Naive thymus-derived CD4-positive, alpha-beta T cell (primary cell): Measurements from ENCODE around the gene CENPX. TPM values are rescaled to one million over a fixed set of nuclear protein-coding genes. Genes with fewer than 3 reads are reported as not detected.

Experiments
- ATAC-seq: fragments of 150-1000 bp; cut with Tn5 transposase; 2 replicates; pipeline ENCODE4 v1.10.0; 2021; ENCODE audit warnings: mild to moderate bottlenecking, moderate library complexity
- CTCF ChIA-PET: fragments of 350-600 bp; sonication (Branson Sonifier 250); formaldehyde crosslinking; loops from one replicate; lab custom pipeline; 2021; ENCODE audit warnings: antibody characterized with exemption; lab: Charles Lee
- POLR2A ChIA-PET: fragments of 350-600 bp; sonication (Branson Sonifier 250); formaldehyde crosslinking; loops from one replicate; lab custom pipeline; 2021; ENCODE audit warnings: antibody characterized with exemption, inconsistent platforms; lab: Charles Lee
- DNase-seq, 9 donors: peaks; one replicate each; pipeline versions ENCODE4 v3.0.0 to v3.0.0-alpha.2; 2020 to 2022; ENCODE audit warnings: mixed read lengths in 1 of 9
- H3K27ac ChIP-seq: one replicate; pipeline ENCODE4 v1.7.0; 2013; ENCODE audit warnings: mild to moderate bottlenecking, low read depth, low read length, moderate library complexity
- H3K27me3 ChIP-seq, 2 donors: one replicate each; pipeline ENCODE4 v1.7.0; 2013; ENCODE audit warnings: low read length in 2 of 2, mild to moderate bottlenecking in 2 of 2, moderate library complexity in 2 of 2; ENCODE audit not compliant: control insufficient read depth in 2 of 2, insufficient read depth in 2 of 2
- H3K36me3 ChIP-seq, 3 experiments: 1 replicate in 2 of 3; 2 replicates in 1 of 3; pipeline ENCODE4 v1.7.0; 2013; ENCODE audit warnings: low read length in 3 of 3, mild to moderate bottlenecking in 3 of 3, moderate library complexity in 1 of 3; ENCODE audit not compliant: insufficient read depth in 3 of 3, control insufficient read depth in 2 of 3
- H3K4me1 ChIP-seq, 2 donors: one replicate each; pipeline ENCODE4 v1.7.0; 2013; ENCODE audit warnings: low read length in 2 of 2, mild to moderate bottlenecking in 2 of 2, moderate library complexity in 1 of 2; ENCODE audit not compliant: control insufficient read depth in 2 of 2, insufficient read depth in 2 of 2
- H3K4me3 ChIP-seq: 2 replicates; pipeline ENCODE4 v1.7.0; 2013; ENCODE audit warnings: mild to moderate bottlenecking, low read length
- H3K9me3 ChIP-seq, 3 experiments: 1 replicate in 2 of 3; 2 replicates in 1 of 3; pipeline ENCODE4 v1.7.0; 2013; ENCODE audit warnings: low read length in 3 of 3; ENCODE audit not compliant: control insufficient read depth in 2 of 3
- H3K27ac Mint-ChIP-seq, 9 donors: one replicate each; pipeline ENCODE4 v1.8.0; 2020 to 2022; ENCODE audit warnings: mixed read lengths in 9 of 9, mild to moderate bottlenecking in 8 of 9, moderate library complexity in 5 of 9, inconsistent platforms in 2 of 9
- H3K27me3 Mint-ChIP-seq, 5 donors: one replicate each; pipeline ENCODE4 v1.8.0; 2021 to 2022; ENCODE audit warnings: mixed read lengths in 5 of 5, mild to moderate bottlenecking in 1 of 5
- H3K36me3 Mint-ChIP-seq, 5 donors: one replicate each; pipeline ENCODE4 v1.8.0; 2020 to 2022; ENCODE audit warnings: mixed read lengths in 5 of 5, mild to moderate bottlenecking in 3 of 5, inconsistent platforms in 1 of 5
- H3K4me1 Mint-ChIP-seq, 7 donors: one replicate each; pipeline ENCODE4 v1.8.0; 2020 to 2022; ENCODE audit warnings: mixed read lengths in 7 of 7, mild to moderate bottlenecking in 3 of 7, inconsistent platforms in 1 of 7
- H3K4me3 Mint-ChIP-seq, 10 donors: one replicate each; pipeline ENCODE4 v1.8.0; 2020 to 2022; ENCODE audit warnings: mild to moderate bottlenecking in 10 of 10, mixed read lengths in 10 of 10, moderate library complexity in 6 of 10, inconsistent platforms in 2 of 10
- H3K9me3 Mint-ChIP-seq, 11 donors: one replicate each; pipeline ENCODE4 v1.8.0; 2020 to 2022; ENCODE audit warnings: mixed read lengths in 11 of 11, mild to moderate bottlenecking in 4 of 11, inconsistent platforms in 1 of 11, moderate library complexity in 1 of 11
- intact Hi-C, 2 donors: fragments of 100-400 bp; cut with micrococcal nuclease; formaldehyde crosslinking; loops; one replicate each; pipeline ENCODE4 v1.15.1; 2023
- polyA plus RNA-seq, 2 donors: library from polyadenylated mRNA; unstranded; fragments of 300-500 nt; fragmentation: Illumina TruSeq; gene quantifications; one replicate each; pipeline ENCODE4 v1.2.3, GENCODE V29; 2021
- total RNA-seq, 6 experiments: library from RNA in 5 of 6; stranded (reverse) in 5 of 6; gene quantifications; 1 replicate in 5 of 6; 2 replicates in 1 of 6; pipeline ENCODE4 v1.2.3 and lab custom pipeline; 2021 to 2026

Gene CENPX
- total RNA-seq (10 to 100 TPM; 25.5 to 71.8 (median 31.8) TPM), polyA plus RNA-seq (10 to 100 TPM; 62.3 to 72.7 TPM), total RNA-seq (lab: John Stamatoyannopoulos, UW) (9.6 reads per million, percentile 35 among the genes with 10 or more reads in this experiment)

- Mint-ChIP-seq H3K27ac (peak within 1 kb of the TSS in 6 of 9 donors; percentile 64 to 88 (median 76)), H3K4me3 (peak within 1 kb of the TSS; percentile 80 to 91 (median 84)), H3K27me3 (no peaks in the 10 kb centered on the region), H3K4me1 (peaks cover 5 to 28% (median 22%) of the 10 kb centered on the region in 7 donors), H3K9me3 (no peaks in the 10 kb centered on the region), H3K36me3 (peaks cover 0 to 2% (median 0%) of the 10 kb centered on the region in 5 donors)
- ChIA-PET CTCF (interaction anchor here (0.9 to 6.1 kb wide), 5 partner anchors 15 to 69 kb away, joined by 3 to 122 read pairs (median 4); partner anchors contain the start of genes DCXR and NOTUM), POLR2A (interaction anchor here (0.6 to 4.6 kb wide), 12 partner anchors 15 to 207 kb away, joined by 3 to 29 read pairs (median 5); partner anchors contain the start of genes DCXR, DUS1L, NOTUM and SLC16A3)
- H3K36me3 ChIP-seq: peaks cover 0 to 23% (median 0%) of the 10 kb centered on the region in 3 experiments
- H3K4me1 ChIP-seq: peaks cover 16 to 29% of the 10 kb centered on the region in 2 donors
- peak within 1 kb of the TSS; percentile 71 for H3K4me3 ChIP-seq
- H3K27ac ChIP-seq: peak within 1 kb of the TSS; percentile 65
- H3K27me3 ChIP-seq: no peaks in the 10 kb centered on the region
- no peak for ATAC-seq
- DNase-seq: no peak
- intact Hi-C loops: loop anchor here (1.0 to 5.0 kb wide), 7 partner anchors 54 to 730 kb away; partner anchors contain the start of genes MCRIP1 (in 2 of the 2), ALYREF (in 1 of the 2), ANAPC11 (in 1 of the 2) and HEXD (in 1 of the 2)
- no peaks in the 10 kb centered on the region for H3K9me3 ChIP-seq
Observed at GRCh38 chr17:82022310-82022980, at the start of gene CENPX. Gene CENPX, minus strand, starts transcription at chr17:82022878. Its CDS starts 17 bp downstream, at chr17:82022861.

GRCh38 chr17:82070611-82071010 lies 47.9 kb upstream of the CENPX start:
- ChIA-PET CTCF (no interaction called here), POLR2A (interaction anchor here (0.7 kb wide), 1 partner anchor 27 kb away, joined by 4 read pairs; no protein-coding TSS in a partner anchor)
- H3K4me1 Mint-ChIP-seq: peaks cover 0 to 12% (median 5%) of the 10 kb centered on the region in 7 donors
- peaks cover 8% of the 10 kb centered on the region in 2 donors for H3K4me1 ChIP-seq
- no peak overlapping the region for H3K4me3 ChIP-seq
- intact Hi-C loops: no loop called here
- H3K36me3 ChIP-seq: no peaks in the 10 kb centered on the region
- no peak for DNase-seq
- H3K36me3 Mint-ChIP-seq: no peaks in the 10 kb centered on the region
- no peak for ATAC-seq
- no peaks in the 10 kb centered on the region for H3K9me3 Mint-ChIP-seq
- H3K27me3 ChIP-seq: no peaks in the 10 kb centered on the region
- no peak overlapping the region for H3K27ac ChIP-seq
- H3K4me3 Mint-ChIP-seq: no peak overlapping the region
- H3K27me3 Mint-ChIP-seq: peaks cover 0 to 7% (median 0%) of the 10 kb centered on the region in 5 donors
- H3K27ac Mint-ChIP-seq: peak overlapping the region in 2 of 9 donors; percentile 17 to 51
- no peaks in the 10 kb centered on the region for H3K9me3 ChIP-seq

- intact Hi-C loops: loop anchor here (1.0 kb wide), 6 partner anchors 14 to 61 kb away; partner anchors contain the start of genes DCXR (in 1 of the 2), FASN (in 1 of the 2), GPS1 (in 1 of the 2) and LRRC45 (in 1 of the 2)
- ChIA-PET CTCF (interaction anchor here (0.6 kb wide), 1 partner anchor 479 kb away, joined by 3 read pairs; no protein-coding TSS in a partner anchor), POLR2A (interaction anchor here (0.6 to 3.9 kb wide), 13 partner anchors 13 to 382 kb away, joined by 3 to 54 read pairs (median 5); partner anchors contain the start of genes ARL16, CENPX, GPS1 and HGS)
- DNase-seq: peak; percentile 55 to 87 (median 71)
- ATAC-seq: peak; percentile 95
- H3K27ac Mint-ChIP-seq: peak within 1 kb of the TSS; percentile 86 to 95 (median 93)
- Histone ChIP-seq H3K9me3 (no peaks in the 10 kb centered on the region), H3K27me3 (no peaks in the 10 kb centered on the region), H3K36me3 (peaks cover 0 to 30% (median 4%) of the 10 kb centered on the region in 3 experiments), H3K27ac (peak within 1 kb of the TSS; percentile 86), H3K4me3 (peak within 1 kb of the TSS; percentile 66), H3K4me1 (peaks cover 8 to 27% of the 10 kb centered on the region in 2 donors)
- H3K36me3 Mint-ChIP-seq: no peaks in the 10 kb centered on the region
- H3K9me3 Mint-ChIP-seq: no peaks in the 10 kb centered on the region
- H3K4me3 Mint-ChIP-seq: peak within 1 kb of the TSS; percentile 73 to 91 (median 82)
- peaks cover 0 to 18% (median 10%) of the 10 kb centered on the region in 7 donors for H3K4me1 Mint-ChIP-seq
- no peaks in the 10 kb centered on the region for H3K27me3 Mint-ChIP-seq
Observed at GRCh38 chr17:82065638-82066303, 43.1 kb upstream of the CENPX start, which contains the start of gene DUS1L. Gene DUS1L, minus strand, starts transcription at chr17:82065804. Its CDS starts 745 bp downstream, at chr17:82065059.

- H3K27me3 Mint-ChIP-seq: no peaks in the 10 kb centered on the region
- H3K4me3 Mint-ChIP-seq: peak overlapping the region in 9 of 10 donors; percentile 25 to 81 (median 71)
- H3K9me3 ChIP-seq: no peaks in the 10 kb centered on the region
- no peaks in the 10 kb centered on the region for H3K9me3 Mint-ChIP-seq
- H3K36me3 Mint-ChIP-seq: peaks cover 0 to 1% (median 0%) of the 10 kb centered on the region in 5 donors
- ATAC-seq (peak; percentile 65), DNase-seq (peak in 1 of 9 donors; percentile 9)
- intact Hi-C loops: loop anchor here (1.0 kb wide), 6 partner anchors 14 to 61 kb away; partner anchors contain the start of genes DCXR (in 1 of the 2), FASN (in 1 of the 2), GPS1 (in 1 of the 2) and LRRC45 (in 1 of the 2)
- H3K27ac ChIP-seq: peak overlapping the region; percentile 86
- no peaks in the 10 kb centered on the region for H3K27me3 ChIP-seq
- peaks cover 8 to 27% of the 10 kb centered on the region in 2 donors for H3K4me1 ChIP-seq
- H3K4me1 Mint-ChIP-seq: peaks cover 0 to 18% (median 10%) of the 10 kb centered on the region in 7 donors
- CTCF ChIA-PET: interaction anchor here (0.6 to 1.0 kb wide), 2 partner anchors 28 to 479 kb away, joined by 3 read pairs; partner anchors contain the start of gene DCXR
- peak overlapping the region; percentile 62 for H3K4me3 ChIP-seq
- peaks cover 0 to 36% (median 4%) of the 10 kb centered on the region in 3 experiments for H3K36me3 ChIP-seq
- POLR2A ChIA-PET: interaction anchor here (1.1 to 3.9 kb wide), 7 partner anchors 13 to 227 kb away, joined by 5 to 54 read pairs (median 5); partner anchors contain the start of genes CENPX, GPS1, LRRC45 and RFNG
- H3K27ac Mint-ChIP-seq: peak overlapping the region in 5 of 9 donors; percentile 41 to 82 (median 60)
Observed at GRCh38 chr17:82065193-82065637, 42.5 kb upstream of the CENPX start.

GRCh38 chr17:82064433-82065192 lies 41.9 kb upstream of the CENPX start:
- CTCF ChIA-PET: interaction anchor here (1.0 kb wide), 1 partner anchor 27 kb away, joined by 3 read pairs; the partner anchor contains the start of gene DCXR
- H3K4me3 ChIP-seq: peak overlapping the region; percentile 62
- intact Hi-C loops: loop anchor here (1.0 kb wide), 6 partner anchors 13 to 62 kb away; partner anchors contain the start of genes DCXR (in 1 of the 2), FASN (in 1 of the 2), GPS1 (in 1 of the 2) and LRRC45 (in 1 of the 2)

More at GRCh38 chr17:82064433-82065192, 41.9 kb upstream of the CENPX start:
- Mint-ChIP-seq H3K4me1 (peaks cover 0 to 18% (median 10%) of the 10 kb centered on the region in 7 donors), H3K36me3 (peaks cover 0 to 4% (median 0%) of the 10 kb centered on the region in 5 donors), H3K9me3 (no peaks in the 10 kb centered on the region), H3K27ac (peak overlapping the region in 7 of 9 donors; percentile 38 to 82 (median 62)), H3K4me3 (peak overlapping the region; percentile 47 to 81 (median 70)), H3K27me3 (no peaks in the 10 kb centered on the region)
- Histone ChIP-seq H3K27me3 (no peaks in the 10 kb centered on the region), H3K4me1 (peaks cover 8 to 27% of the 10 kb centered on the region in 2 donors), H3K27ac (peak overlapping the region; percentile 86), H3K9me3 (no peaks in the 10 kb centered on the region), H3K36me3 (peaks cover 0 to 42% (median 6%) of the 10 kb centered on the region in 3 experiments)
- ATAC-seq (no peak), DNase-seq (peak in 1 of 9 donors; percentile 7)
- POLR2A ChIA-PET: interaction anchor here (1.1 to 3.9 kb wide), 4 partner anchors 12 to 227 kb away, joined by 5 to 54 read pairs (median 6); partner anchors contain the start of genes CENPX, GPS1, LRRC45 and RFNG
